ENCODE data around the gene SPTBN5.

DNA sequence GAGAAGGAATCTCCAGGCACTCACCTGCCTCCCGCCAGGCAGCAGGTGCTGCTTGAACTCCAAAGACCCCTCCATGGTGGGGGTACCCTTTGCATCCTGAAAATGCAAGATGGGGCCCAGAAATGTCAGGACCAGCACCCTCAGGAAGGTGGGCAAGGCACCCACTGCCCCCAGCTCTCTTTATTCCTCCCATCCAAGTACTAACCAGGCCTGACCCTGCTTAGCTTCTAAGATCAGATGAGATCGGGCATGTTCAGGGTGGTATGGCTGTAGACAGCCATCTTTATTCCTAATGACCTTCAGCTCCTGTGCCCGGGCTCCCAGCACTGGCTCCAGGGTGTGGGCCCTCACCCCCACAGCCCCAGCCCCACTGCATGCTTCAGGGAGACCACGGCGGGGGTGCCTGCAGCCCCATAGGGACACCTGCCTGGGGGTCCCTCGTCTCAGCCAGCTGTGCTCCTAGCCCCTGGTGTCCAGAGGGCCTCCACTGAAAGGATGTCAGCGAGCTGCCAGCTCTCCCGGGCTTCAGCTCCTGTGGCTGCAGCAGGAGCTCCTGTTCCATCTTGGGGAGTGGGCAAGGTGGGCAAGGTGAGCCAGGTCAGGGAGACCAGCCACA, 42.0 kb downstream of the SPTBN5 start:
- TF ChIP-seq, protein P1, sequence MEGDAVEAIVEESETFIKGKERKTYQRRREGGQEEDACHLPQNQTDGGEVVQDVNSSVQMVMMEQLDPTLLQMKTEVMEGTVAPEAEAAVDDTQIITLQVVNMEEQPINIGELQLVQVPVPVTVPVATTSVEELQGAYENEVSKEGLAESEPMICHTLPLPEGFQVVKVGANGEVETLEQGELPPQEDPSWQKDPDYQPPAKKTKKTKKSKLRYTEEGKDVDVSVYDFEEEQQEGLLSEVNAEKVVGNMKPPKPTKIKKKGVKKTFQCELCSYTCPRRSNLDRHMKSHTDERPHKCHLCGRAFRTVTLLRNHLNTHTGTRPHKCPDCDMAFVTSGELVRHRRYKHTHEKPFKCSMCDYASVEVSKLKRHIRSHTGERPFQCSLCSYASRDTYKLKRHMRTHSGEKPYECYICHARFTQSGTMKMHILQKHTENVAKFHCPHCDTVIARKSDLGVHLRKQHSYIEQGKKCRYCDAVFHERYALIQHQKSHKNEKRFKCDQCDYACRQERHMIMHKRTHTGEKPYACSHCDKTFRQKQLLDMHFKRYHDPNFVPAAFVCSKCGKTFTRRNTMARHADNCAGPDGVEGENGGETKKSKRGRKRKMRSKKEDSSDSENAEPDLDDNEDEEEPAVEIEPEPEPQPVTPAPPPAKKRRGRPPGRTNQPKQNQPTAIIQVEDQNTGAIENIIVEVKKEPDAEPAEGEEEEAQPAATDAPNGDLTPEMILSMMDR (IDR thresholded peaks at IDR 0.05; ENCODE audit: low read depth, low read length, poor library complexity, severe bottlenecking) = no peak
- TF ChIP-seq EZH2phosphoT487 (IDR thresholded peaks at IDR 0.05; ENCODE audit: borderline replicate concordance, low read length) = no peak

Measured in DOHH2 (cell line).